SU-DHL-6 (cell line): ENCODE results near the gene ZNF605.
"Not testable (repeated sequence)": the region's sequence is repeated elsewhere in the genome, so short reads cannot be mapped to it uniquely, and the experiment has no call there.

Source experiments
- H2AFZ ChIP-seq: fragments of 200-600 bp; sonication (generic); 2 replicates; pipeline ENCODE4 v1.6.1; 2014; ENCODE audit warnings: low read depth, mild to moderate bottlenecking, moderate library complexity, mixed read lengths, antibody characterized with exemption, low read length; ENCODE audit not compliant: severe bottlenecking
- H3F3A ChIP-seq: fragments of 200-600 bp; shearing (Covaris generic); 2 replicates; pipeline ENCODE4 v1.6.0; 2016; ENCODE audit warnings: antibody characterized with exemption, mild to moderate bottlenecking; ENCODE audit not compliant: insufficient read depth
- H3K27ac ChIP-seq: fragments of 200-600 bp; sonication (generic); 2 replicates; pipeline ENCODE4 v1.5.1; 2016; ENCODE audit warnings: low read depth, mild to moderate bottlenecking, low read length, moderate library complexity, mixed read lengths
- H3K27me3 ChIP-seq: fragments of 200-600 bp; sonication (generic), shearing (Covaris generic); 2 replicates; pipeline ENCODE4 v1.6.0; 2014; ENCODE audit warnings: mild to moderate bottlenecking, low read length
- H3K36me3 ChIP-seq: fragments of 200-600 bp; sonication (generic); 2 replicates; pipeline ENCODE4 v1.6.1; 2014; ENCODE audit warnings: mild to moderate bottlenecking, low read length, mixed read lengths
- H3K4me2 ChIP-seq: fragments of 300-600, 200-600 bp; shearing (Covaris generic), sonication (generic); 2 replicates; pipeline ENCODE4 v1.6.0; 2014; ENCODE audit warnings: low read length, low read depth, mild to moderate bottlenecking; ENCODE audit not compliant: poor library complexity, severe bottlenecking
- H3K4me3 ChIP-seq: fragments of 200-600 bp; sonication (generic); 2 replicates; pipeline ENCODE4 v1.5.1; 2014; ENCODE audit warnings: antibody characterized with exemption, low read length, mild to moderate bottlenecking, mixed read lengths; ENCODE audit not compliant: insufficient read depth, poor library complexity, severe bottlenecking
- H3K79me2 ChIP-seq: fragments of 200-600 bp; sonication (generic); 2 replicates; pipeline ENCODE4 v1.6.1; 2014; ENCODE audit warnings: mild to moderate bottlenecking, low read length, moderate library complexity; ENCODE audit not compliant: insufficient read depth
- H3K9ac ChIP-seq: fragments of 200-600 bp; sonication (generic); 2 replicates; pipeline ENCODE4 v1.7.0; 2014; ENCODE audit warnings: mild to moderate bottlenecking, low read length
- H3K9me2 ChIP-seq: fragments of 200-600 bp; sonication (generic); replicated peaks from 2 replicates; pipeline ENCODE4 v1.6.1; 2014; ENCODE audit warnings: low read length; ENCODE audit not compliant: insufficient read depth
- H3K9me3 ChIP-seq: fragments of 200-600 bp; sonication (generic); 2 replicates; pipeline ENCODE4 v1.6.1; 2014; ENCODE audit warnings: low read length, mixed read lengths; ENCODE audit not compliant: insufficient read depth
- H4K20me1 ChIP-seq: fragments of 200-600 bp; sonication (generic); 2 replicates; pipeline ENCODE4 v1.6.1; 2014; ENCODE audit warnings: low read depth, mild to moderate bottlenecking, antibody characterized with exemption, low read length, moderate library complexity, mixed read lengths
- EZH2phosphoT487 ChIP-seq: fragments of 200-600 bp; sonication (generic), shearing (Covaris generic); conservative IDR thresholded peaks from 2 replicates; pipeline ENCODE4 v1.6.1; 2018; ENCODE audit warnings: mild to moderate bottlenecking, antibody characterized with exemption, low read length, moderate library complexity, mixed read lengths
- TF ChIP-seq, protein P1 (sequence below): fragments of 200-600 bp; sonication (generic); IDR thresholded peaks from one replicate; pipeline ENCODE4 v1.5.1; 2017; ENCODE audit warnings: antibody characterized with exemption, mild to moderate bottlenecking, low read length, moderate library complexity; ENCODE audit not compliant: insufficient read depth, poor library complexity, severe bottlenecking

ZNF605 gene

DNA sequence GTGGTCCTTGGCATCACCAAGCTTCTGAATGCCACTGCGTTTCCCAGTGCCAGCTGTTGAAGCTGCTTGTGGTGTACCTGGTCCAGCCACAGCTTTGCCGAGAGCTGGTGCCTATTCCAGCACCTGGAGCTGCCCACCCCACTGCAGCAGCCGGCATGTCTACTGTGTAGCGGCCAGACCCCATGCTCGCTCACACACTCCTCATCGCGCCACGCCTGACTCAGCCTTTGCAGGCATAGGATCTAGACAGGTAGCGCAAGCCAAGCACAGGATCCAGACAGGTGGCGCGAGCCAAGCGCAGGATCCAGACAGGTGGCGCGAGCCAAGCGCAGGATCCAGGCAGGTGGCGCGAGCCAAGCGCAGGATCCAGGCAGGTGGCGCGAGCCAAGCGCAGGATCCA lies 11.6 kb upstream of the ZNF605 start:
- Histone ChIP-seq H3K9ac (no peak overlapping the region), H3K9me2 (no peaks in the 10 kb centered on the region), H3K4me3 (no peak overlapping the region), H4K20me1 (no peaks in the 10 kb centered on the region), H2AFZ (no peak overlapping the region), H3K4me2 (no peak overlapping the region), H3K27ac (no peak overlapping the region), H3K79me2 (no peaks in the 10 kb centered on the region), H3K27me3 (no peaks in the 10 kb centered on the region), H3F3A (no peaks in the 10 kb centered on the region), H3K9me3 (peaks cover 30% of the 10 kb centered on the region; the same call in 1 of the 2 replicates), H3K36me3 (no peaks in the 10 kb centered on the region)
- TF ChIP-seq, protein P1, sequence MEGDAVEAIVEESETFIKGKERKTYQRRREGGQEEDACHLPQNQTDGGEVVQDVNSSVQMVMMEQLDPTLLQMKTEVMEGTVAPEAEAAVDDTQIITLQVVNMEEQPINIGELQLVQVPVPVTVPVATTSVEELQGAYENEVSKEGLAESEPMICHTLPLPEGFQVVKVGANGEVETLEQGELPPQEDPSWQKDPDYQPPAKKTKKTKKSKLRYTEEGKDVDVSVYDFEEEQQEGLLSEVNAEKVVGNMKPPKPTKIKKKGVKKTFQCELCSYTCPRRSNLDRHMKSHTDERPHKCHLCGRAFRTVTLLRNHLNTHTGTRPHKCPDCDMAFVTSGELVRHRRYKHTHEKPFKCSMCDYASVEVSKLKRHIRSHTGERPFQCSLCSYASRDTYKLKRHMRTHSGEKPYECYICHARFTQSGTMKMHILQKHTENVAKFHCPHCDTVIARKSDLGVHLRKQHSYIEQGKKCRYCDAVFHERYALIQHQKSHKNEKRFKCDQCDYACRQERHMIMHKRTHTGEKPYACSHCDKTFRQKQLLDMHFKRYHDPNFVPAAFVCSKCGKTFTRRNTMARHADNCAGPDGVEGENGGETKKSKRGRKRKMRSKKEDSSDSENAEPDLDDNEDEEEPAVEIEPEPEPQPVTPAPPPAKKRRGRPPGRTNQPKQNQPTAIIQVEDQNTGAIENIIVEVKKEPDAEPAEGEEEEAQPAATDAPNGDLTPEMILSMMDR, result no peak
- TF ChIP-seq EZH2phosphoT487, result no peak

DNA sequence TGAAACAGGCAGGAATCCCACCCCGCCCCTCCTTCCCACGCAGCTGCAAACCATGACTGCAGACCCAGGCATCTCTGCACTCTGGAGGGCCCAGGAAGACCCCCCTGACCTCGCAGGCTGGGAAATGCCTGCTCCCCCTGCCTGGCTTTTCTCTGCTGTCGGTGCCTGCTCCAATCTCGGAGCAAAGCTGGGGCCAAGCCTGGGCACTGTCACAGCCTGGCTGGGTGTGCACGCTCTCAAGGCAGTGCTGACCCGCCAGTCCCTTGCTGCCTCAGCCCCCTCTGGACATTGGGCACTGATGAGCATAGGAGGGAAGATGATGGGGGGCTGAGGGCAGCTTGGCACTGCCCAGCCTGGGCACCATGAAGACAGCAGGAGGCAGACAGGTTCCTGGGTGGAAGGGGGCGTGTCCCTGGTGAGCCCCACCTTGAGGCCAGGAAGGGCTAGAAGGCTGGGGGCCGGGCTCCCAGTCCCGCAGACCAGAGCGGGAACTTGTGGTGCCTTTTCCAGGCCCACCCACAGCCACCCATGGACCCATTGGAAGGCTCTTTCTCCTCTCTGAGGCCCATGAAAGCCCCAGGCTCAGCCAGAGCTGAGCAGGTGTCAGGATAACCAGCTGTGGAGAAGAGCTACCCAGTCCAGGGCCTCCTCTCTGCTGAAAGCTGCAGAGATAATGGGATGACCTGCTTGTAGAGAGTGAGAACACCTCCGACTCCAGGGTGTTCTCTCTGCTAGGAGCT lies 10.7 kb upstream of the ZNF605 start:
- peaks cover 26% of the 10 kb centered on the region; the same call in 1 of the 2 replicates for H3K9me3 ChIP-seq
- no peak overlapping the region for H3K4me2 ChIP-seq
- H3K27ac ChIP-seq, result no peak overlapping the region
- H4K20me1 ChIP-seq, result no peaks in the 10 kb centered on the region
- H3F3A ChIP-seq, result no peaks in the 10 kb centered on the region
- H3K27me3 ChIP-seq, result no peaks in the 10 kb centered on the region
- H2AFZ ChIP-seq, result no peak overlapping the region
- H3K36me3 ChIP-seq, result no peaks in the 10 kb centered on the region
- no peaks in the 10 kb centered on the region for H3K9me2 ChIP-seq
- H3K79me2 ChIP-seq, result no peaks in the 10 kb centered on the region
- TF ChIP-seq, protein P1, result no peak
- no peak overlapping the region for H3K4me3 ChIP-seq
- H3K9ac ChIP-seq, result no peak overlapping the region

DNA sequence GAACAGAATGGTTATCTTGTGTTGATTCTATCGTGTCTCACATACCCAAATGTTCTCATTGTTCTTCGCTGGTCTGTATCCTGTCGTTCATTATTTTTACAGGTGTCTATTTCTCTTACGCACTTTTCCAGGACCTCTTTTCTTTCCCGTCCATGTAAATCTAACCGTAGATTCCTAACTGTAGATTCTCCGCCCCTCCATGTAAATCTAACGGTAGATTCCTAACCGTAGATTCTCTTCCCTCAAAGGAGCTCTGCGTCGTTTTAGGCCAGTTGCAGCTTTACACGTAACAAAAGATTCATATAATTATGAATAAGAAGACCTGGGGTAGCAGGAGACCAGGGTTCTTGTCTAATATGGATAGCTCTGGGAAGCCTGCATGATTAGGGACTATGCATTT lies 9.7 kb upstream of the ZNF605 start:
- Histone ChIP-seq H4K20me1 (no peaks in the 10 kb centered on the region), H3K9ac (no peak overlapping the region), H3K9me3 (peaks cover 26% of the 10 kb centered on the region; the same call in 1 of the 2 replicates), H3K27me3 (no peaks in the 10 kb centered on the region), H3K4me2 (no peak overlapping the region), H3F3A (no peaks in the 10 kb centered on the region), H2AFZ (no peak overlapping the region), H3K9me2 (no peaks in the 10 kb centered on the region), H3K27ac (no peak overlapping the region), H3K36me3 (no peaks in the 10 kb centered on the region), H3K4me3 (no peak overlapping the region), H3K79me2 (no peaks in the 10 kb centered on the region)
- TF ChIP-seq, protein P1, result no peak
- TF ChIP-seq EZH2phosphoT487, result no peak

DNA sequence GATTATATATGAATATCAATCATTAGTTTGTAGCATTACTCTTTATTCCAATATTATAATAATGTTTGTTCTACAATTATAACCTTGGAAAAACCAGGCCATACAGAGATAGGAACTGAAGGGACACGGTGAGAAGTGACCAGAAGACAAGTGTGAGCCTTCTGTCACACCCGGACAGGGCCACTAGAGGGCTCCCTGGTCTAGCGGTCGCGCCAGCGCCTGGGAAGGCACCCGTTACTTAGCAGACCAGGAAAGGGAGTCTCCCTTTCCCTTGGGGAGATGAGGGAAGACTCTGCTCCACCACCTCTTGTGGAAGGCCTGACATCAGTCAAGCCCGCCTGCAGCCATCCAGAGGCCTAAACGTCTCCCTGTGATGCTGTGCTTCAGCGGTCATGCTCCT lies 7.8 kb upstream of the ZNF605 start:
- H3K4me3 ChIP-seq, H3K4me2 ChIP-seq, H3K9me2 ChIP-seq, H3K9ac ChIP-seq, H3K36me3 ChIP-seq, H4K20me1 ChIP-seq, H3F3A ChIP-seq, H3K27me3 ChIP-seq, H3K79me2 ChIP-seq, H3K27ac ChIP-seq, H2AFZ ChIP-seq: not testable (repeated sequence)
- H3K9me3 ChIP-seq, result peaks cover 26% of the 10 kb centered on the region; the same call in 1 of the 2 replicates

DNA sequence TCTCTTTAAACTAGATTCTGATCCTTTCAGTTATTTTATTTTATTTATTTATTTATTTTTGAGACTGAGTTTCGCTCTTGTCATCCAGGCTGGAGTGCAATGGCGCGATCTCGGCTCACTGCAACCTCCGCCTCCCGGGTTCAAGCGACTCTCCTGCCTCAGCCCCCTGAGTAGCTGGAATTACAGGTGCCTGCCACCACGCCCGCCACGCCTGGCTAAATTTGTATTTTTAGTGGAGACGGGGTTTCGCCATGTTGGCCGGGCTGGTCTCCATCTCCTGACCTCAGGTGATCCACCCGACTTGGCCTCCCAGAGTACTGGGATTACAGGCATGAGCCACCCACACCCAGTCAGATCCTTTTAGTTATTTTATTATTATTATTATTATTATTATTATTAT lies 5.7 kb upstream of the ZNF605 start:
- H3K9ac ChIP-seq, H3K79me2 ChIP-seq: not testable (repeated sequence)

More for the DNA sequence above, 5.7 kb upstream of the ZNF605 start:
- H3K27ac ChIP-seq, H3K4me2 ChIP-seq, H2AFZ ChIP-seq, H3K36me3 ChIP-seq, H4K20me1 ChIP-seq, H3K9me2 ChIP-seq, H3K4me3 ChIP-seq, H3F3A ChIP-seq, H3K27me3 ChIP-seq: not testable (repeated sequence)
- H3K9me3 ChIP-seq, result peaks cover 14% of the 10 kb centered on the region; the same call in 1 of the 2 replicates
